Neural progenitor cell (in vitro differentiated cells): ENCODE data around the gene ENOPH1.

ENCODE experiments used
- CTCF ChIP-seq: fragments of 200-600 bp; sonication (generic); IDR thresholded peaks from 2 replicates; pipeline ENCODE4 v1.5.1; 2017; ENCODE audit warnings: antibody characterized with exemption, mild to moderate bottlenecking
- EZH2phosphoT487 ChIP-seq: fragments of 200-600 bp; sonication (generic); IDR thresholded peaks from 2 replicates; pipeline ENCODE4 v1.6.1; 2017; ENCODE audit warnings: antibody characterized with exemption

- no peak for TF ChIP-seq CTCF
- no peak for TF ChIP-seq EZH2phosphoT487
Measured at GRCh38 chr4:82482387-82482786, 52.0 kb downstream of the ENOPH1 start.
